Endothelial cell of umbilical vein (primary cell): ENCODE data around the gene AUTS2. TPM values are rescaled to one million over a fixed set of nuclear protein-coding genes. Genes with fewer than 3 reads are reported as not detected.

ENCODE experiments used
- BruUV-seq: library from RNA; stranded (reverse); fragments of 400-500 nt; replicated peaks from 2 replicates; lab custom pipeline; 2021; lab: Mats Ljungman, UMichigan
- CTCF ChIA-PET: fragments of 300-600, 350-600 bp; sonication (Branson Sonifier 250); formaldehyde crosslinking; loops from one replicate; lab custom pipeline; 2021; ENCODE audit warnings: antibody characterized with exemption, inconsistent platforms; lab: Charles Lee
- POLR2A ChIA-PET: fragments of 300-600, 350-600 bp; sonication (Branson Sonifier 250); formaldehyde crosslinking; loops from one replicate; lab custom pipeline; 2021; ENCODE audit warnings: antibody characterized with exemption, inconsistent platforms; lab: Charles Lee
- DNase-seq: peaks from one replicate; pipeline ENCODE4 v3.0.0-alpha.2; 2011; ENCODE audit warnings: low read depth, low spot score
- FAIRE-seq: peaks from 2 replicates; lab custom pipeline; 2011; peaks lifted over from hg19 to GRCh38; lab: Jason Lieb, UNC
- H2AFZ ChIP-seq: 2 replicates; pipeline ENCODE4 v1.6.0; 2012; ENCODE audit warnings: low read depth, low read length, control low read depth, inconsistent platforms
- H3K27ac ChIP-seq: 2 replicates; pipeline ENCODE4 v1.5.1; 2011; ENCODE audit warnings: low read depth, mild to moderate bottlenecking, control low read depth, low read length, moderate library complexity; ENCODE audit not compliant: insufficient read depth
- H3K27me3 ChIP-seq, 2 experiments: 2 replicates each; pipeline versions ENCODE4 v1.6.0 to v1.6.1; 2011; ENCODE audit warnings: low read length in 2 of 2, mixed read lengths in 1 of 2; ENCODE audit not compliant: control insufficient read depth in 2 of 2, insufficient read depth in 2 of 2
- H3K36me3 ChIP-seq, 2 experiments: 2 replicates in 1 of 2; 3 replicates in 1 of 2; pipeline ENCODE4 v1.5.1; 2011; ENCODE audit warnings: low read length in 2 of 2, mild to moderate bottlenecking in 1 of 2, moderate library complexity in 1 of 2; ENCODE audit not compliant: control insufficient read depth in 2 of 2, insufficient read depth in 2 of 2; ENCODE audit errors: extremely low read depth in 1 of 2
- H3K4me1 ChIP-seq: 3 replicates; pipeline ENCODE4 v1.5.1; 2011; ENCODE audit warnings: mild to moderate bottlenecking, low read length; ENCODE audit not compliant: control insufficient read depth, insufficient read depth; ENCODE audit errors: extremely low read depth
- H3K4me2 ChIP-seq: 2 replicates; pipeline ENCODE4 v1.6.1; 2011; ENCODE audit warnings: low read length, control low read depth, mixed read lengths; ENCODE audit not compliant: insufficient read depth
- H3K4me3 ChIP-seq, 3 experiments: fragments of 200-600 bp in 1 of 3; sonication (generic), shearing (Covaris generic) in 1 of 3; replicated peaks in 1 of 3; 2 replicates each; pipeline ENCODE4 v1.5.1; 2011 to 2016; ENCODE audit warnings: control low read depth in 3 of 3, low read length in 3 of 3, mild to moderate bottlenecking in 2 of 3, inconsistent platforms in 1 of 3, low read depth in 1 of 3, moderate library complexity in 1 of 3; ENCODE audit not compliant: insufficient read depth in 1 of 3
- H3K79me2 ChIP-seq: 2 replicates; pipeline ENCODE4 v1.6.0; 2012; ENCODE audit warnings: low read length, inconsistent platforms; ENCODE audit not compliant: control insufficient read depth, insufficient read depth
- H3K9ac ChIP-seq: replicated peaks from 2 replicates; pipeline ENCODE3; 2011; ENCODE audit warnings: low read length, control low read depth; ENCODE audit not compliant: insufficient read depth; ENCODE audit errors: extremely low read depth
- H3K9me1 ChIP-seq: replicated peaks from 3 replicates; pipeline ENCODE4 v1.6.0; 2011; ENCODE audit warnings: mild to moderate bottlenecking, low read length; ENCODE audit not compliant: control insufficient read depth, insufficient read depth; ENCODE audit errors: extremely low read depth
- H3K9me3 ChIP-seq: replicated peaks from 2 replicates; pipeline ENCODE4 v1.5.1; 2012; ENCODE audit warnings: low read length, inconsistent platforms; ENCODE audit not compliant: control insufficient read depth, insufficient read depth
- H4K20me1 ChIP-seq: replicated peaks from 2 replicates; pipeline ENCODE3; 2011; ENCODE audit warnings: mild to moderate bottlenecking, low read length; ENCODE audit not compliant: control insufficient read depth, insufficient read depth; ENCODE audit errors: extremely low read depth
- CTCF ChIP-seq, 2 donors: IDR thresholded peaks; 1 replicate in 1 of 2; 2 replicates in 1 of 2; pipeline ENCODE4 v1.5.1; 2011; ENCODE audit warnings: low read length in 2 of 2, mild to moderate bottlenecking in 2 of 2, moderate library complexity in 2 of 2, control low read depth in 1 of 2, inconsistent platforms in 1 of 2, low read depth in 1 of 2; ENCODE audit not compliant: insufficient read depth in 1 of 2; ENCODE audit errors: extremely low read depth in 1 of 2
- EZH2 ChIP-seq: IDR thresholded peaks from 2 replicates; pipeline ENCODE4 v1.6.1; 2012; ENCODE audit warnings: borderline replicate concordance, low read depth, mild to moderate bottlenecking, moderate library complexity, low read length, inconsistent platforms; ENCODE audit not compliant: severe bottlenecking
- FOS ChIP-seq: IDR thresholded peaks from 2 replicates; pipeline ENCODE4 v1.6.1; 2011; ENCODE audit warnings: mild to moderate bottlenecking, low read length, moderate library complexity, borderline replicate concordance; ENCODE audit not compliant: insufficient read depth
- GATA2 ChIP-seq: IDR thresholded peaks from 2 replicates; pipeline ENCODE4 v1.7.0; 2011; ENCODE audit warnings: low read depth, mild to moderate bottlenecking, moderate library complexity, mixed read lengths, low read length; ENCODE audit not compliant: insufficient read length, insufficient read depth
- JUN ChIP-seq: IDR thresholded peaks from 2 replicates; pipeline ENCODE4 v1.6.1; 2011; ENCODE audit warnings: borderline replicate concordance, low read depth; ENCODE audit not compliant: insufficient read length, insufficient read depth
- MAX ChIP-seq: IDR thresholded peaks from 2 replicates; pipeline ENCODE4 v1.6.1; 2011; ENCODE audit not compliant: insufficient read depth, insufficient read length
- MYC ChIP-seq: IDR thresholded peaks from one replicate; pipeline ENCODE4 v1.6.1; 2011; ENCODE audit warnings: mild to moderate bottlenecking, low read depth, low read length
- POLR2A ChIP-seq: IDR thresholded peaks from 2 replicates; pipeline ENCODE4 v1.6.1; 2012; ENCODE audit warnings: low read depth, mild to moderate bottlenecking, control low read depth, low read length
- POLR2AphosphoS5 ChIP-seq: IDR thresholded peaks from 2 replicates; pipeline ENCODE4 v1.6.1; 2012; ENCODE audit warnings: low read depth, mild to moderate bottlenecking, control low read depth, low read length, moderate library complexity; ENCODE audit not compliant: insufficient read depth
- dilution Hi-C: fragments of 300-500 bp; cut with MboI; formaldehyde crosslinking; loops from one replicate; pipeline ENCODE4 v1.15.0; 2019; ENCODE audit warnings: low sequenced_read_pairs; ENCODE audit not compliant: extremely low pct_ligation_motif_present
- intact Hi-C: fragments of 100-400 bp; cut with micrococcal nuclease; formaldehyde crosslinking; loops from one replicate; pipeline ENCODE4 v1.10.0; 2022
- polyA plus RNA-seq, 4 experiments: library from polyadenylated mRNA; depleted of rRNA in 3 of 4; stranded (reverse) in 3 of 4; unstranded in 1 of 4; fragments of >200 nt; gene quantifications; 2 replicates each; pipeline versions ENCODE4 v1.2.1 to v1.2.3, GENCODE V29; 2011 to 2012; ENCODE audit warnings: missing spikeins in 1 of 4
- total RNA-seq: library from RNA; stranded (reverse); gene quantifications from 2 replicates; pipeline ENCODE4 v1.2.3, GENCODE V29; 2021

Gene AUTS2
- total and polyA plus RNA-seq, 2 donors (not counting 3 experiments of a cell fraction or from before 2014, with no cell fraction given), result 0.59 to 8.0 TPM

GRCh38 chr7:69920797-69921196 is 322.5 kb downstream of the AUTS2 start:
- no peak overlapping the region for H2AFZ ChIP-seq
- no peak overlapping the region for H3K27ac ChIP-seq
- no TSS peak for BruUV-seq
- H3K27me3 ChIP-seq, result no peaks in the 10 kb centered on the region
- H3K36me3 ChIP-seq, result no peaks in the 10 kb centered on the region
- POLR2A ChIA-PET, result no interaction called here
- DNase-seq, result no peak
- dilution Hi-C loops, result no loop called here
- H4K20me1 ChIP-seq, result no peaks in the 10 kb centered on the region
- CTCF ChIA-PET, result no interaction called here
- no peak overlapping the region for H3K4me2 ChIP-seq
- H3K9ac ChIP-seq, result no peak overlapping the region
- no peaks in the 10 kb centered on the region for H3K79me2 ChIP-seq
- intact Hi-C loops, result no loop called here
- H3K9me1 ChIP-seq, result no peaks in the 10 kb centered on the region
- FAIRE-seq, result no peak
- H3K4me3 ChIP-seq, result no peak overlapping the region
- H3K9me3 ChIP-seq, result no peaks in the 10 kb centered on the region
- no peak for TF ChIP-seq POLR2A
- no peak for TF ChIP-seq JUN
- TF ChIP-seq CTCF (IDR thresholded peaks at IDR 0.05; ENCODE audit: extremely low read depth in 1 of 2, insufficient read depth in 1 of 2, low read depth in 1 of 2, low read length in 2 of 2), result no peak
- no peak for TF ChIP-seq GATA2
- TF ChIP-seq EZH2, result no peak
- no peak for TF ChIP-seq MAX
- no peak for TF ChIP-seq MYC
- no peak for TF ChIP-seq FOS
- TF ChIP-seq POLR2AphosphoS5, result no peak
- no peaks in the 10 kb centered on the region for H3K4me1 ChIP-seq
